GM12874 (cell line): ENCODE results near the gene TESPA1.

Source experiments
- TF ChIP-seq, protein P1 (sequence below): IDR thresholded peaks from 2 replicates; pipeline ENCODE4 v1.5.1; 2011; ENCODE audit warnings: low read depth, mild to moderate bottlenecking, control low read depth, low read length, moderate library complexity; ENCODE audit not compliant: insufficient read depth

TESPA1 gene

DNA sequence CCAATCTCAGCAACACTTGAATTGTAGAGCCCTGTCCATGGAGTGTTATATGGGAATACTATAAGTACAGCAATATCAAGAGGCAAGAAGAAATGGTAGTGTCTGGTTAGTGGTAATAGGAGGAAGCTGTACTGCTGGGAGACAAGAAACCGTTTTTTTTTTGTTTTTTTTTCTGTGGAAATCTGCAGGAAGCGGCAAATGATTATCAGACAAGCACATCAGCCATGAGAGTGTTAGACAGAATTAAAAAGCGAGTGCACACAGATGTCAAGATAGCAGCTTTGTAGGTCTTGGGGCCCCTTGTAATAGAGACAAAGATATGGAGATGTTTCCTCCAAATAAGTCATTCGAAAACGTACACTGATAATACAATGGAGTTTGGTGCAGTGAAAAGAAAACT, 6.7 kb downstream of the TESPA1 start:
- TF ChIP-seq, protein P1, sequence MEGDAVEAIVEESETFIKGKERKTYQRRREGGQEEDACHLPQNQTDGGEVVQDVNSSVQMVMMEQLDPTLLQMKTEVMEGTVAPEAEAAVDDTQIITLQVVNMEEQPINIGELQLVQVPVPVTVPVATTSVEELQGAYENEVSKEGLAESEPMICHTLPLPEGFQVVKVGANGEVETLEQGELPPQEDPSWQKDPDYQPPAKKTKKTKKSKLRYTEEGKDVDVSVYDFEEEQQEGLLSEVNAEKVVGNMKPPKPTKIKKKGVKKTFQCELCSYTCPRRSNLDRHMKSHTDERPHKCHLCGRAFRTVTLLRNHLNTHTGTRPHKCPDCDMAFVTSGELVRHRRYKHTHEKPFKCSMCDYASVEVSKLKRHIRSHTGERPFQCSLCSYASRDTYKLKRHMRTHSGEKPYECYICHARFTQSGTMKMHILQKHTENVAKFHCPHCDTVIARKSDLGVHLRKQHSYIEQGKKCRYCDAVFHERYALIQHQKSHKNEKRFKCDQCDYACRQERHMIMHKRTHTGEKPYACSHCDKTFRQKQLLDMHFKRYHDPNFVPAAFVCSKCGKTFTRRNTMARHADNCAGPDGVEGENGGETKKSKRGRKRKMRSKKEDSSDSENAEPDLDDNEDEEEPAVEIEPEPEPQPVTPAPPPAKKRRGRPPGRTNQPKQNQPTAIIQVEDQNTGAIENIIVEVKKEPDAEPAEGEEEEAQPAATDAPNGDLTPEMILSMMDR: no peak

DNA sequence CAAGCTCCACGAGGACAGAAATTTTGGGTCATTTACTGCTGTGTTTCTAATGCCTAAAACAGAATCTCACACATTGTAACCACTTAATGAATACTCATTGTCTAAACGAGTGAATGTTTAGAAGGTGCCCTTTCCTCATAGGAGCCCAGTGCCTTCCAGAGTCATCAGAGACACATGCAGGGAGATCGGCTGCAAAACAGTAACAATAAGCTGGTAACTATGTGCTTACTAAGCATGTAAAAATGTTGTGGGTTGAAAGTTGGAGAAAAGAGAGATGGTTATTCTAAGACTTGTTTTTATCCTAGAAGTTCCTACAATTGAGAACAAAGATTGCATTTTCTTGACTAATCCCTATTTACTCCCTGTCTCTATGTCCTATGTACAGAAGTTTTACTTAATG, 7.4 kb downstream of the TESPA1 start:
- TF ChIP-seq, protein P1: no peak

DNA sequence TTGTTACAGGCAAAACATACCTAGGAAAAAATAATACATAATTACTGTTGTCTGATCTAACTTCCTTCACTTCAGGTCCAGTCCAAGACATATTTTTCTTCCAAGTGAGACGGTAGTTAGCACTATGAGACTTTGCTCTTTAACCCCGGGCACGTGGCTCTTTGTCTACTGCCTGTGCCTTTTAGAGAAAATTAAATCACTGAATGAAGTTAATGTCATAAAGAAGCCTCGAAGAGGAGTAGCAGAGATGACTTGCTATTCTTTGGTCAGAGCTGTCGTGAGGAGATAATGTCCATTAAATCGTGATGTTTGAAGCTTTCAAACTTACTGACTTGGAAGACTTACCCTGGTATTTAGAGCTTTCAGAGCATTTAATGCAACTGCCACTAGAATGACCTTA, 8.7 kb downstream of the TESPA1 start:
- TF ChIP-seq, protein P1: no peak

DNA sequence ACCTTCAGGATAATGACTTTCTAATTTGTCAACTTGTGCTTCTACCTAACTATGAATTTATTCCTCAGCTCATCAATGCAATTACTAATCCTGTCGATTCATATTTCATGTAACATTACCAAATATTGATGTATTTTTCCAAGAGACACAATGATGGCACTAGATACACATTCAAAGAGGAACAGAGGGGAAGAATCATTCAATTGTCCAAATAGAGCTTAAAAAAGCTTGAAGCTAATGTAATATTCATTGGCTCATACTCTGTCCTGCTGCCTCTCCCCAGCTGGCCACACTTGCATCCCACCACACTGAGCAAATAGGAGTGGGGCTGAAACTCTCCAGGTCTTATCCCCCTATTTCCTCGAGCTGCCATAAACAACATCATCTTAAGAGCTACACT, 9.3 kb downstream of the TESPA1 start:
- TF ChIP-seq, protein P1: no peak

DNA sequence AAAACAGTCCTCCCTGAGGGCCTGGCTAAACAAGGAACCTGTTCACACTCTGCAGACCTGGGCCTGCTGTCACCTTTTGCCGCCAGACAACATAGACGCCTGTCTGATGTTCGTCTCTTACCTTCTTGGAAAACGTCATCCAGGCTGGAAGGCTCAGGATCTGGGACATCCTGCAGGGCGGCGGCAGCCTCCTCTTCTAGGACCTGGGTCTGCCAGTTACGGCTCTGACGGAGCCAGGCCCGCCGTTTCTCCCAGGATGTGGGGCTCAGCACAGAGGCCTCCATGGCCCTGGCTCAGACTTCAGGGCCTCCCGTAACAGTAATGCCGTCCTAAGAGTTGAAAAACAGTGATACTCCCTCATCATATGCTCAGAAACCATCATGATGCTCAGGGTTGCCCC, 10.3 kb downstream of the TESPA1 start:
- TF ChIP-seq, protein P1: no peak

DNA sequence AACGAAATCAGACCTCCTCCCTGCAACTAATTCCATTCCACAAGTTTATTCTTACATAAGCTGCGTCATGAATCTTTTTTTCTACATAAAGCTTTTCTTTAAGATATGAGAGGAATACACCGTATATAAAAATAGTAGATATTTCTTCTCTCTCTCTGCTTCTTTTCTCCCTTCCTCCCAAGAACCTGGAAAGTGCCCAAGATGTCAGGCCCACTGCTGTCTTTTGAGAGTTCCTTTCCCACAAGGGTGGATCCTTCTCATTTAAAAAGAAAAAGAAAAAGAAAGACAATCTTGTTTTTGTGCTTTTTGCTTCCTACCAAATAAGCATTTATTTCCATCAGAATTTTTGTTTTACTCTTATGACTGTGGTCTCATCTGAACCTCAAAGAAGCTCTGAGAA, 11.0 kb downstream of the TESPA1 start:
- TF ChIP-seq, protein P1: no peak

DNA sequence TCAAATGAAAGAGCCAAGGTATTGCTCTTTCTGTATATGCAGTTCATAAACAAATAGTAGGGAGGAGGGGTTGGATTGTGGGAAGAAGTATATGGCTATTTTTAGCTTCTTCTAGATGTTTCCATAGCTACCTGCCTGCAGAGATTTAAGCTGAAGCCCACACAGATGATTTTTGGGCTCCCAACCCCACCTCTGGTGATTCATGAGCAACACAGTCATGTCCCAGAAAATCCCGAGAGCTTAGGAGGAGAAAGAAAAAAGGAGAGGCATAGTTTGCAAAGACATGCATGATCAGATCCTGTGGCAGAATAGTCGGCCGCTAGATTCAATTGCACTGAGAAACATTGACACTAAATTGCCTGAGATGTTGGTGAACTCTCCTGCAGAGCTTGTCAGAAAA, 13.8 kb downstream of the TESPA1 start:
- TF ChIP-seq, protein P1: no peak

DNA sequence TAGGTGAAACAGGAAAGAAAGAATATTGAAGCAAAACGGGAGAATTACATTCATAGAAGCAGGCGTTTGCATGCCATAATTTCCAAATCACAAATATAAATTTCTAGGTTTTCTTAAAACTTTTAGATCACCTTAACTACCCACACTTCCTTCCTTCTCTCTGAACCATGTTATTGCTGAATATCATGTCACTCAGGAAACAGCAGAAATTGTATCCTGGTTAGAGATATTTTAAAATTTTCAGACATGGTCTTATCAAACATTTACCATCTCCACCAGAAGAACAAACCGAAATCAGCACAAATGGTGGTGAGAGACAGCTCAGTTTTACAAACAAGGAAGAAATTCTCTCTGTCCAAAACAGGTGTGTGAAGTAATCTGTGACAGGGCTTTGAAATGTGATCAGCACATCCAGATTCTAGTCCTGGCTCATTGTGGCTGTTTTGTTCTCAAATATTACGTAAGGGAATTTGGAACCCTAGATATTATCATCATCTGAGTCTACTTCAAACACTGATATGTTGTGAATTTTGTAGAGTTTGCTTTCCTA, 16.3 kb downstream of the TESPA1 start:
- TF ChIP-seq, protein P1: no peak
